ENCODE results near the gene KIF17.
A peak's percentile ranks its signal among the peaks of the same experiment; 100 is the strongest.

Gene KIF17

GRCh38 chr1:20705203-20705755 is 12.5 kb downstream of the KIF17 start:
- no peak for DNase-seq (ENCODE audit: low spot score)
- in situ Hi-C loops (cut with MboI; ENCODE audit: low sequenced_read_pairs, unreplicated experiment) = no loop called here

GRCh38 chr1:20704390-20705202 is 13.2 kb downstream of the KIF17 start:
- DNase-seq (ENCODE audit: low spot score) = no peak
- TF ChIP-seq CTCF (IDR thresholded peaks at IDR 0.05; ENCODE audit: borderline replicate concordance, control extremely low read depth, extremely low read depth, insufficient read depth, missing control alignments) = no peak
- in situ Hi-C loops (cut with MboI; ENCODE audit: low sequenced_read_pairs, unreplicated experiment) = no loop called here

More at GRCh38 chr1:20705203-20705755, 12.5 kb downstream of the KIF17 start:
- TF ChIP-seq CTCF (IDR thresholded peaks at IDR 0.05; ENCODE audit: borderline replicate concordance, control extremely low read depth, extremely low read depth, insufficient read depth, missing control alignments) = no peak

GRCh38 chr1:20703124-20703756 is 14.6 kb downstream of the KIF17 start:
- no peak for DNase-seq (ENCODE audit: low spot score)
- in situ Hi-C loops (cut with MboI; ENCODE audit: low sequenced_read_pairs, unreplicated experiment) = no loop called here

GRCh38 chr1:20702416-20702815 is 15.4 kb downstream of the KIF17 start:
- DNase-seq (ENCODE audit: low spot score) = no peak
- TF ChIP-seq CTCF (IDR thresholded peaks at IDR 0.05; ENCODE audit: borderline replicate concordance, control extremely low read depth, extremely low read depth, insufficient read depth, missing control alignments) = peak; percentile 21
- in situ Hi-C loops (cut with MboI; ENCODE audit: low sequenced_read_pairs, unreplicated experiment) = no loop called here

More at GRCh38 chr1:20703124-20703756, 14.6 kb downstream of the KIF17 start:
- TF ChIP-seq CTCF (IDR thresholded peaks at IDR 0.05; ENCODE audit: borderline replicate concordance, control extremely low read depth, extremely low read depth, insufficient read depth, missing control alignments) = no peak

GRCh38 chr1:20701847-20702246 is 16.0 kb downstream of the KIF17 start:
- TF ChIP-seq CTCF (IDR thresholded peaks at IDR 0.05; ENCODE audit: borderline replicate concordance, control extremely low read depth, extremely low read depth, insufficient read depth, missing control alignments) = no peak
- DNase-seq (ENCODE audit: low spot score) = no peak
- in situ Hi-C loops (cut with MboI; ENCODE audit: low sequenced_read_pairs, unreplicated experiment) = no loop called here

- no peak for DNase-seq (ENCODE audit: low spot score)
- no peak for TF ChIP-seq CTCF (IDR thresholded peaks at IDR 0.05; ENCODE audit: borderline replicate concordance, control extremely low read depth, extremely low read depth, insufficient read depth, missing control alignments)
- in situ Hi-C loops (cut with MboI; ENCODE audit: low sequenced_read_pairs, unreplicated experiment) = no loop called here
These were observed 16.4 kb downstream of the KIF17 start for GRCh38 chr1:20701446-20701845.

Measured in GM13976 (cell line).